Measurements from ENCODE around the gene TTPAL.

TTPAL gene

GRCh38 chr20:44429017-44429339 lies 46.7 kb upstream of the TTPAL start:
- peaks cover 27% of the 10 kb centered on the region for H3K27me3 ChIP-seq
- H3K9me3 ChIP-seq = no peaks in the 10 kb centered on the region
- H3K4me3 ChIP-seq (ENCODE audit: low read depth in 1 of 2, low read length in 1 of 2) = no peak overlapping the region
- H3K36me3 ChIP-seq = no peaks in the 10 kb centered on the region
- no peak overlapping the region for H3K27ac ChIP-seq
- TF ChIP-seq, protein P1, sequence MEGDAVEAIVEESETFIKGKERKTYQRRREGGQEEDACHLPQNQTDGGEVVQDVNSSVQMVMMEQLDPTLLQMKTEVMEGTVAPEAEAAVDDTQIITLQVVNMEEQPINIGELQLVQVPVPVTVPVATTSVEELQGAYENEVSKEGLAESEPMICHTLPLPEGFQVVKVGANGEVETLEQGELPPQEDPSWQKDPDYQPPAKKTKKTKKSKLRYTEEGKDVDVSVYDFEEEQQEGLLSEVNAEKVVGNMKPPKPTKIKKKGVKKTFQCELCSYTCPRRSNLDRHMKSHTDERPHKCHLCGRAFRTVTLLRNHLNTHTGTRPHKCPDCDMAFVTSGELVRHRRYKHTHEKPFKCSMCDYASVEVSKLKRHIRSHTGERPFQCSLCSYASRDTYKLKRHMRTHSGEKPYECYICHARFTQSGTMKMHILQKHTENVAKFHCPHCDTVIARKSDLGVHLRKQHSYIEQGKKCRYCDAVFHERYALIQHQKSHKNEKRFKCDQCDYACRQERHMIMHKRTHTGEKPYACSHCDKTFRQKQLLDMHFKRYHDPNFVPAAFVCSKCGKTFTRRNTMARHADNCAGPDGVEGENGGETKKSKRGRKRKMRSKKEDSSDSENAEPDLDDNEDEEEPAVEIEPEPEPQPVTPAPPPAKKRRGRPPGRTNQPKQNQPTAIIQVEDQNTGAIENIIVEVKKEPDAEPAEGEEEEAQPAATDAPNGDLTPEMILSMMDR (IDR thresholded peaks at IDR 0.05) = no peak
- H3K4me1 ChIP-seq (ENCODE audit: control insufficient read depth in 1 of 2, insufficient read depth in 1 of 2, low read depth in 1 of 2, low read length in 1 of 2) = no peaks in the 10 kb centered on the region

DNA sequence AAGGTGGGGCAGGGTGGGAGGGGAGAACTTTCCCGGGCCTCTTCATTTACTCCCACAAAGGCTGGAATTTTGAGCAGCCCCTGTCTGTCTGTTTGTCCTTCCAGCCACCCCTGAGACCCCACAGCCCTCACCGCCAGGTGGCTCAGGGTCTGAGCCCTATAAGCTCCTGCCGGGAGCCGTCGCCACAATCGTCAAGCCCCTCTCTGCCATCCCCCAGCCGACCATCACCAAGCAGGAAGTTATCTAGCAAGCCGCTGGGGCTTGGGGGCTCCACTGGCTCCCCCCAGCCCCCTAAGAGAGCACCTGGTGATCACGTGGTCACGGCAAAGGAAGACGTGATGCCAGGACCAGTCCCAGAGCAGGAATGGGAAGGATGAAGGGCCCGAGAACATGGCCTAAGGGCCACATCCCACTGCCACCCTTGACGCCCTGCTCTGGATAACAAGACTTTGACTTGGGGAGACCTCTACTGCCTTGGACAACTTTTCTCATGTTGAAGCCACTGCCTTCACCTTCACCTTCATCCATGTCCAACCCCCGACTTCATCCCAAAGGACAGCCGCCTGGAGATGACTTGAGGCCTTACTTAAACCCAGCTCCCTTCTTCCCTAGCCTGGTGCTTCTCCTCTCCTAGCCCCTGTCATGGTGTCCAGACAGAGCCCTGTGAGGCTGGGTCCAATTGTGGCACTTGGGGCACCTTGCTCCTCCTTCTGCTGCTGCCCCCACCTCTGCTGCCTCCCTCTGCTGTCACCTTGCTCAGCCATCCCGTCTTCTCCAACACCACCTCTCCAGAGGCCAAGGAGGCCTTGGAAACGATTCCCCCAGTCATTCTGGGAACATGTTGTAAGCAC lies 46.0 kb upstream of the TTPAL start:
- Histone ChIP-seq H3K36me3 (no peaks in the 10 kb centered on the region), H3K4me1 (ENCODE audit: control insufficient read depth in 1 of 2, insufficient read depth in 1 of 2, low read depth in 1 of 2, low read length in 1 of 2) (no peaks in the 10 kb centered on the region), H3K27me3 (peaks cover 27% of the 10 kb centered on the region), H3K27ac (no peak overlapping the region), H3K4me3 (ENCODE audit: low read depth in 1 of 2, low read length in 1 of 2) (no peak overlapping the region), H3K9me3 (no peaks in the 10 kb centered on the region)
- TF ChIP-seq, protein P1 (IDR thresholded peaks at IDR 0.05) = no peak

GRCh38 chr20:44430270-44431065 lies 45.2 kb upstream of the TTPAL start:
- H3K9me3 ChIP-seq = no peaks in the 10 kb centered on the region
- H3K4me3 ChIP-seq (ENCODE audit: low read depth in 1 of 2, low read length in 1 of 2) = no peak overlapping the region
- H3K36me3 ChIP-seq = no peaks in the 10 kb centered on the region
- TF ChIP-seq, protein P1 (IDR thresholded peaks at IDR 0.05) = no peak
- H3K4me1 ChIP-seq (ENCODE audit: control insufficient read depth in 1 of 2, insufficient read depth in 1 of 2, low read depth in 1 of 2, low read length in 1 of 2) = no peaks in the 10 kb centered on the region
- peaks cover 20% of the 10 kb centered on the region for H3K27me3 ChIP-seq
- H3K27ac ChIP-seq = no peak overlapping the region

- no peaks in the 10 kb centered on the region for H3K36me3 ChIP-seq
- TF ChIP-seq, protein P1 (IDR thresholded peaks at IDR 0.05) = no peak
- no peak overlapping the region for H3K4me3 ChIP-seq (ENCODE audit: low read depth in 1 of 2, low read length in 1 of 2)
- no peaks in the 10 kb centered on the region for H3K4me1 ChIP-seq (ENCODE audit: control insufficient read depth in 1 of 2, insufficient read depth in 1 of 2, low read depth in 1 of 2, low read length in 1 of 2)
- no peak overlapping the region for H3K27ac ChIP-seq
- H3K9me3 ChIP-seq = no peaks in the 10 kb centered on the region
- H3K27me3 ChIP-seq = peaks cover 17% of the 10 kb centered on the region
Measured at GRCh38 chr20:44431118-44431501, 44.6 kb upstream of the TTPAL start.

GRCh38 chr20:44431502-44432234 lies 44.0 kb upstream of the TTPAL start:
- TF ChIP-seq, protein P1 (IDR thresholded peaks at IDR 0.05) = no peak
- Histone ChIP-seq H3K4me3 (ENCODE audit: low read depth in 1 of 2, low read length in 1 of 2) (no peak overlapping the region), H3K27me3 (peaks cover 17% of the 10 kb centered on the region), H3K4me1 (ENCODE audit: control insufficient read depth in 1 of 2, insufficient read depth in 1 of 2, low read depth in 1 of 2, low read length in 1 of 2) (no peaks in the 10 kb centered on the region), H3K9me3 (no peaks in the 10 kb centered on the region), H3K27ac (no peak overlapping the region), H3K36me3 (no peaks in the 10 kb centered on the region)

All from neutrophil (primary cell).